Retinal pigment epithelial cell (primary cell): ENCODE measurements around the gene PACC1.

Source experiments
- DNase-seq: peaks from one replicate; pipeline ENCODE4 v3.0.0-alpha.2; 2010; ENCODE audit warnings: low read depth
- H3K4me3 ChIP-seq: 2 replicates; pipeline ENCODE4 v1.5.1; 2011; ENCODE audit warnings: mild to moderate bottlenecking, low read length, control low read depth, moderate library complexity
- CTCF ChIP-seq: conservative IDR thresholded peaks from 2 replicates; pipeline ENCODE4 v1.5.1; 2011; ENCODE audit warnings: low read depth, low read length, control low read depth, inconsistent platforms

The PACC1 gene

GRCh38 chr1:212457740-212458338 is 43.2 kb upstream of the PACC1 start:
- TF ChIP-seq CTCF: peak; percentile 69
- no peak for DNase-seq
- no peak overlapping the region for H3K4me3 ChIP-seq

GRCh38 chr1:212455803-212456528 is 41.3 kb upstream of the PACC1 start:
- peak; percentile 96 for TF ChIP-seq CTCF
- no peak overlapping the region for H3K4me3 ChIP-seq
- peak; percentile 43 for DNase-seq

- H3K4me3 ChIP-seq: no peak overlapping the region
- no peak for TF ChIP-seq CTCF
- DNase-seq: no peak
Observed at GRCh38 chr1:212455401-212455800, 40.7 kb upstream of the PACC1 start.

GRCh38 chr1:212454741-212455140 is 40.1 kb upstream of the PACC1 start:
- no peak for DNase-seq

GRCh38 chr1:212453156-212453857 is 38.6 kb upstream of the PACC1 start:
- H3K4me3 ChIP-seq: no peak overlapping the region
- DNase-seq: no peak
- no peak for TF ChIP-seq CTCF

More at GRCh38 chr1:212454741-212455140, 40.1 kb upstream of the PACC1 start:
- H3K4me3 ChIP-seq: no peak overlapping the region
- TF ChIP-seq CTCF: no peak

GRCh38 chr1:212452323-212453155 is 37.9 kb upstream of the PACC1 start:
- DNase-seq: no peak
- H3K4me3 ChIP-seq: no peak overlapping the region
- no peak for TF ChIP-seq CTCF
